ENCODE data around the gene MYO5A.

MYO5A gene

DNA sequence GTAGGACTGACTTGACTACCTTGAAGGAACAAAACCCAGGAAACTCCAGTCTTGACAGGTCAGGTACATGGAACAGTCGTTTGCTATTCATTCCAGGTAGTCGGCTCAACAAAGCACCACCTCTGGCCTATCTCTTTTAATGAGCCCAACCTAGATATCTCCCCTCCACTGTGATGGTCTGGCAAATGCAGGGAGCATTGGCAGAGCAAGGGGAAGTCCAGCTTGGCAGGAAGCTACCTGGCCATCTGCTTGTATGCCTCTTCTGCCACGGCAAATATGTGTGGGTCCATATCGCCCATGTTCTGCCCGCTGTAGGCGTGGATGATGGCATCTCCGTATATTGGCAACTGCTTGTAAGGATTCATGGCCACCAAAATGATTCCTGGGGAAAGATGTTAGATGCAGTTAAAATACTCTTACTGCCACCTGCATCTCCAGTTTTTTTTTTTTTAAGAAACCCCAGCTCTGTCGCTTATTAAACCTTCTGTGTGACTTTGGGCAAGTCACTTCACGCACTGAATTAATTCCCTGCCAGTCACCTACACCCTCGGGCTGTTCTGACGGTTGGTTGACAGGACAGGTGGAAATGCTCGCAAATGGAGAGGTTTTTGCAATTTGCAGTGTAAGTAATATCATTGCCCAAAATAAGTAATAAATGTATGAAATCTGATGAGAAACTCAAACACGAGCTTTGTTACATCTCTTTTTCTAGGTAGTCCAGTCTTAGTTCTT is 249.9 kb downstream of the MYO5A start:
- TF ChIP-seq, protein P1, sequence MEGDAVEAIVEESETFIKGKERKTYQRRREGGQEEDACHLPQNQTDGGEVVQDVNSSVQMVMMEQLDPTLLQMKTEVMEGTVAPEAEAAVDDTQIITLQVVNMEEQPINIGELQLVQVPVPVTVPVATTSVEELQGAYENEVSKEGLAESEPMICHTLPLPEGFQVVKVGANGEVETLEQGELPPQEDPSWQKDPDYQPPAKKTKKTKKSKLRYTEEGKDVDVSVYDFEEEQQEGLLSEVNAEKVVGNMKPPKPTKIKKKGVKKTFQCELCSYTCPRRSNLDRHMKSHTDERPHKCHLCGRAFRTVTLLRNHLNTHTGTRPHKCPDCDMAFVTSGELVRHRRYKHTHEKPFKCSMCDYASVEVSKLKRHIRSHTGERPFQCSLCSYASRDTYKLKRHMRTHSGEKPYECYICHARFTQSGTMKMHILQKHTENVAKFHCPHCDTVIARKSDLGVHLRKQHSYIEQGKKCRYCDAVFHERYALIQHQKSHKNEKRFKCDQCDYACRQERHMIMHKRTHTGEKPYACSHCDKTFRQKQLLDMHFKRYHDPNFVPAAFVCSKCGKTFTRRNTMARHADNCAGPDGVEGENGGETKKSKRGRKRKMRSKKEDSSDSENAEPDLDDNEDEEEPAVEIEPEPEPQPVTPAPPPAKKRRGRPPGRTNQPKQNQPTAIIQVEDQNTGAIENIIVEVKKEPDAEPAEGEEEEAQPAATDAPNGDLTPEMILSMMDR (conservative IDR thresholded peaks at IDR 0.05; ENCODE audit: control insufficient read depth, insufficient read depth, low read depth, low read length), result no peak
- DNase-seq (ENCODE audit: low read depth), result no peak

DNA sequence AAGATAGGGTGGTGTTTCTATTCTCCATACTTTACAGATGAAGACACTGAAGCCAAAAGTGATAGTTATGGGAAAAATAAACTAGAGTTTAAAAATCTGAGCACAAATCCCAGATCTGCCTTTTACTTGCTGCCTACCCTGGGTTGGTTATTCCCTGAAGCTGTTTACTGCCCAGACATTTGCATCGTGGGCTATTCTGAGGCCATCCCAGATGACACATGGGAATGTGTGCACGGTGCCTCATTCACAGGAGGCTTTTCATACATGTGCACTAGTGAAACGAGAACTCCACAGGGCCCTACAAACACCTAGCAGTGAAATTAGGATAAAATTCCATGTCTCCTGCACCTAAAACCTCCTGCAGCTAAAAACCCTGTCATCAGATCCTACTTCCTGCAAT is 250.5 kb downstream of the MYO5A start:
- H3K4me3 ChIP-seq (ENCODE audit: control insufficient read depth, low read depth, low read length), result no peak overlapping the region
- TF ChIP-seq, protein P1 (conservative IDR thresholded peaks at IDR 0.05; ENCODE audit: control insufficient read depth, insufficient read depth, low read depth, low read length), result no peak
- no peak for DNase-seq (ENCODE audit: low read depth)

More for the DNA sequence above, 249.9 kb downstream of the MYO5A start:
- H3K4me3 ChIP-seq (ENCODE audit: control insufficient read depth, low read depth, low read length), result no peak overlapping the region

DNA sequence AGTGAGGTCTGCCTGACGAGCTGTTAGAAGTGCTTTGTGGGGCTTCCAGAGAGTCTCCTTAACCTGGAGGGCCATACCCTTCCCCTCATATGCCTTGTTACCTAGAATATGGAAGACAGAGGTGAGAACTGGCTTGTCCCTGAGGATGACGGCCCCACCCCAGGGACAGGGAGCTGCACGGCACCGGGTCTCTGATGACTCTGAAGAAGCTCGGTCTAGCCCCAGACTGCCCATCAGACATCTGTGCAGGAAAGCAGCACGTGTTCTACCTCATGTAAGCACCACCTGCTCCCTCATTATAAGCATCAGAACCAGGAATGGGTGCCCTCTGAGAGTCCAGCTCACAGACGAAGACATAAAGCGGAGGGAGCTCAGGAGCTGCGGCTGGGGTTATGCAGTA is 251.1 kb downstream of the MYO5A start:
- DNase-seq (ENCODE audit: low read depth), result no peak
- TF ChIP-seq, protein P1 (conservative IDR thresholded peaks at IDR 0.05; ENCODE audit: control insufficient read depth, insufficient read depth, low read depth, low read length), result no peak
- H3K4me3 ChIP-seq (ENCODE audit: control insufficient read depth, low read depth, low read length), result no peak overlapping the region

DNA sequence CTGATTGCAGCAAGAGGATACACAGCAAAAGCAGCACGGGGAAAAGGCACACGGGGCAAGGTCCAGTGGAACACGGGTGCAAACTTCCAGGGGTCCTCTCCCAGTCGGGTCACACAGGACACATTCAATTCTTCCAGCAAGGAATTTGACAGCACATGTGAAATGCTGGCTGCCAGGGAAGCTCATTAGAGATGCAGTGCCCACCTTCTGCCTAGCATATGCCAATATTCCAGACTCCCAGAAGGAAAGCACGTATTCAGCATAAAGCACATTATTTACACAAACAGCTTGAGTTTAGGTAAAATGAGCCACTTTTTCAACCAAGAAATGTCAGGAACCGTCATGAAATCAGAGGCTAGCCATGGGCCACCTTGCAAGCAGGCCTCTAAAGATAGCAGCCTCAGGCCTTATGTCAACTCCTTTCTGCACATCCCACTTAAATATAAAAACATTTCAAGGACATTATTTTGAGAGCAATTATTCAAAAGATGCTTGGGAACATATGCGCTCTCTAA is 252.4 kb downstream of the MYO5A start:
- no peak overlapping the region for H3K4me3 ChIP-seq (ENCODE audit: control insufficient read depth, low read depth, low read length)
- TF ChIP-seq, protein P1 (conservative IDR thresholded peaks at IDR 0.05; ENCODE audit: control insufficient read depth, insufficient read depth, low read depth, low read length), result no peak
- no peak for DNase-seq (ENCODE audit: low read depth)

DNA sequence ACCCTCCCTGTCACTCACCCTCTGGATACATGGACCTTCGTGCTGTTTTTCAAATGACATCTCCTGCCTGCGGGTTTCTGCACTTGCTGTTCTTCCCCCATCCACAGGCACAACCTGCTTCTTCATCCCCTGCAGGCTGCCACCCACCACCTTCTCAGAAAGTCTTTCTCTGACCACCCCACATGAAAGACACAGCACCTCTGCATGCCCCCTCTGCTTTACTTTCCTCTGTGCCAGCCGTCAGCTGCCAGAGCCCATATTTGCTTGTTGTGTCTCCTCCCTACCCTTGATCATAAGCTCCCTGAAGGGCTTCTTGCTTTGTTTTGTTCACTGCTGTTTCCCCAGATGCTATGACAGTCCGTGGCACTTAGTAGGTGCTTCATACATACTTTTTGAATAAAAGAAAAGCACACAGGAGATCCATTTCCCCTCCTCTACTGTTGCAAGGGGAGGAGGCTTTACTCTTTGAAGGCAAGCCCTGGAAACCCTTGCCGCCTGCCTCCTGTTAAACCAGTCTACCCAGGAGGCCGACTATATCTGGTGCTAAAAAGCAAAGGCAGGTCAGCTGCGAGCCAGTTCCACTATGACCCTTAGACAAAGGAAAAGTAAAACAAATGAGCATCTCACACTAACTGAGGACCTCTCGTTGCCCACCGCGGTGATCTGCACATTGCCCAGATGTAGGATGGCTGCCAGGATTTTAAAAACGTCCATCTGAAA is 265.0 kb downstream of the MYO5A start:
- H3K4me3 ChIP-seq (ENCODE audit: control insufficient read depth, low read depth, low read length), result no peak overlapping the region
- TF ChIP-seq, protein P1 (conservative IDR thresholded peaks at IDR 0.05; ENCODE audit: control insufficient read depth, insufficient read depth, low read depth, low read length), result no peak
- DNase-seq (ENCODE audit: low read depth), result no peak

DNA sequence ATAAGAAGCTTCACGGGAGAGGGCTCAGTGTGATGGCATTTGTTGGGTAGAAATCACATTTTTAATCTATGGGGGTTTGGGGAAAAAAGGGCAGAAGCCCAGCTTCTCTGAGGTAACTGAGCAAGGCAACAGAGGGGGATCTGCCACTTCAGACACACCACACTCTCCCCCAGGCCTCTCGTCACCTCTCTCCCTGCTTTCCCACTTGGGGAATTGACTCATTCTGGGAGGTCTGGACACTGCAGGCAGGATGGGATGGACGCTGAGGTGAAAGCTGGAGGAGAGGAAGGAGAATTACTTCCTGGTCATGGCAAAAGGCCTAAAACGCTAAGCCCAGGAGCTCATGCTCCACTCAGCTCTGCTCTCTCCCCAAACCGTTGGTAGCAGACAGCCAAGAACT is 266.3 kb downstream of the MYO5A start:
- no peak overlapping the region for H3K4me3 ChIP-seq (ENCODE audit: control insufficient read depth, low read depth, low read length)
- TF ChIP-seq, protein P1 (conservative IDR thresholded peaks at IDR 0.05; ENCODE audit: control insufficient read depth, insufficient read depth, low read depth, low read length), result no peak
- peak; percentile 40 for DNase-seq (ENCODE audit: low read depth)
